Neural cell (in vitro differentiated cells): Measurements from ENCODE around the gene NELL2. TPM values are rescaled to one million over a fixed set of nuclear protein-coding genes. Genes with fewer than 3 reads are reported as not detected.
"Not testable (repeated sequence)": the region's sequence is repeated elsewhere in the genome, so short reads cannot be mapped to it uniquely, and the experiment has no call there.

Experiments
- H2AFZ ChIP-seq: fragments of 200-600, 300-800 bp; sonication (generic), shearing (Covaris generic); 2 replicates; pipeline ENCODE4 v1.6.0; 2014; ENCODE audit warnings: low read depth, mild to moderate bottlenecking, antibody characterized with exemption, low read length, moderate library complexity
- H3F3A ChIP-seq: fragments of 200-600 bp; shearing (Covaris generic); 2 replicates; pipeline ENCODE4 v1.6.1; 2016; ENCODE audit warnings: mild to moderate bottlenecking, moderate library complexity, mixed read lengths, antibody characterized with exemption, low read length; ENCODE audit not compliant: insufficient read depth, poor library complexity, severe bottlenecking
- H3K27ac ChIP-seq: fragments of 200-600, 300-800 bp; sonication (generic), shearing (Covaris generic); 2 replicates; pipeline ENCODE4 v1.5.1; 2014; ENCODE audit warnings: mild to moderate bottlenecking, low read length, moderate library complexity
- H3K27me3 ChIP-seq: fragments of 300-800, 200-600 bp; sonication (generic), shearing (Covaris generic); 2 replicates; pipeline ENCODE4 v1.6.0; 2014; ENCODE audit warnings: mild to moderate bottlenecking, low read depth, low read length, moderate library complexity; ENCODE audit not compliant: insufficient read depth
- H3K36me3 ChIP-seq: fragments of 300-800, 200-600 bp; sonication (generic), shearing (Covaris generic); 2 replicates; pipeline ENCODE4 v1.5.1; 2014; ENCODE audit warnings: mild to moderate bottlenecking, antibody characterized with exemption, low read length, moderate library complexity; ENCODE audit not compliant: insufficient read depth
- H3K4me2 ChIP-seq: fragments of 300-800, 200-600 bp; sonication (generic), shearing (Covaris generic); 2 replicates; pipeline ENCODE4 v1.6.0; 2014; ENCODE audit warnings: mild to moderate bottlenecking, low read length
- H3K4me3 ChIP-seq: fragments of 300-800, 200-600 bp; sonication (generic), shearing (Covaris generic); 2 replicates; pipeline ENCODE4 v1.5.1; 2014; ENCODE audit warnings: mild to moderate bottlenecking, low read length, moderate library complexity
- H3K79me2 ChIP-seq: fragments of 200-600 bp; shearing (Covaris generic); replicated peaks from 2 replicates; pipeline ENCODE4 v1.6.0; 2014; ENCODE audit warnings: mild to moderate bottlenecking, low read length, moderate library complexity; ENCODE audit not compliant: insufficient read depth
- H3K9ac ChIP-seq: fragments of 300-800, 200-600 bp; sonication (generic), shearing (Covaris generic); 2 replicates; pipeline ENCODE4 v1.6.1; 2016; ENCODE audit warnings: mild to moderate bottlenecking, low read length, mixed read lengths
- H3K9me2 ChIP-seq: fragments of 200-600 bp; shearing (Covaris generic); 2 replicates; pipeline ENCODE4 v1.6.1; 2016; ENCODE audit warnings: mild to moderate bottlenecking, low read length, mixed read lengths; ENCODE audit not compliant: insufficient read depth
- H3K9me3 ChIP-seq: fragments of 200-600, 300-800 bp; sonication (generic), shearing (Covaris generic); 2 replicates; pipeline ENCODE4 v1.6.1; 2016; ENCODE audit warnings: mild to moderate bottlenecking, mixed run types, low read length, moderate library complexity, mixed read lengths
- H4K20me1 ChIP-seq: fragments of 200-600 bp; shearing (Covaris generic); 2 replicates; pipeline ENCODE4 v1.6.1; 2016; ENCODE audit warnings: mild to moderate bottlenecking, mixed run types; ENCODE audit not compliant: insufficient read depth
- CTCF ChIP-seq: fragments of 450-650 bp; IDR thresholded peaks from 2 replicates; pipeline ENCODE4 v1.5.1; 2014; ENCODE audit warnings: antibody characterized with exemption, mild to moderate bottlenecking, moderate library complexity; ENCODE audit not compliant: poor library complexity, severe bottlenecking
- EP300 ChIP-seq: fragments of 450-650 bp; conservative IDR thresholded peaks from 2 replicates; pipeline ENCODE4 v1.6.1; 2014; ENCODE audit warnings: antibody characterized with exemption, mild to moderate bottlenecking, moderate library complexity; ENCODE audit not compliant: poor library complexity, severe bottlenecking
- EZH2 ChIP-seq: fragments of 200-600, 300-800 bp; shearing (Covaris generic), sonication (generic); IDR thresholded peaks from 2 replicates; pipeline ENCODE4 v1.6.1; 2014; ENCODE audit warnings: antibody characterized with exemption, low read length, borderline replicate concordance, mild to moderate bottlenecking; ENCODE audit not compliant: insufficient read depth, poor library complexity, severe bottlenecking
- MXI1 ChIP-seq: fragments of 450-650 bp; conservative IDR thresholded peaks from 2 replicates; pipeline ENCODE4 v1.6.1; 2014; ENCODE audit warnings: antibody characterized with exemption, mild to moderate bottlenecking; ENCODE audit not compliant: poor library complexity, severe bottlenecking
- RAD21 ChIP-seq: fragments of 450-650 bp; conservative IDR thresholded peaks from 2 replicates; pipeline ENCODE4 v1.6.1; 2014; ENCODE audit warnings: antibody characterized with exemption, mild to moderate bottlenecking, moderate library complexity
- REST ChIP-seq: IDR thresholded peaks from 2 replicates; pipeline ENCODE4 v1.6.1; 2012; ENCODE audit warnings: borderline replicate concordance
- SMC3 ChIP-seq: fragments of 450-650 bp; conservative IDR thresholded peaks from 2 replicates; pipeline ENCODE4 v1.6.1; 2014; ENCODE audit warnings: antibody characterized with exemption, mild to moderate bottlenecking, moderate library complexity; ENCODE audit not compliant: poor library complexity
- TAF1 ChIP-seq: IDR thresholded peaks from 2 replicates; pipeline ENCODE4 v1.6.1; 2012; ENCODE audit warnings: low read depth
- polyA plus RNA-seq: library from polyadenylated mRNA; depleted of rRNA; stranded (reverse); fragments of >200 nt; gene quantifications from 2 replicates; pipeline ENCODE4 v1.2.3, GENCODE V29; 2014

NELL2 gene
- polyA plus RNA-seq, 1 donor from 2014 or later: 41.8 TPM

- Histone ChIP-seq H2AFZ (no peak overlapping the region), H3K27me3 (no peaks in the 10 kb centered on the region), H3K4me2 (no peak overlapping the region), H3K4me3 (no peak overlapping the region), H3F3A (no peaks in the 10 kb centered on the region), H3K27ac (no peak overlapping the region), H3K79me2 (peaks cover 4% of the 10 kb centered on the region), H3K36me3 (no peaks in the 10 kb centered on the region), H4K20me1 (no peaks in the 10 kb centered on the region), H3K9me3 (no peaks in the 10 kb centered on the region), H3K9ac (no peak overlapping the region), H3K9me2 (no peaks in the 10 kb centered on the region)
- TF ChIP-seq REST: no peak
- TF ChIP-seq EZH2: no peak
- TF ChIP-seq TAF1: no peak
- no peak for TF ChIP-seq RAD21
- TF ChIP-seq EP300: no peak
Measured at GRCh38 chr12:44827832-44828438, 48.2 kb downstream of the NELL2 start.

- H3K4me3 ChIP-seq, H3K9me3 ChIP-seq, H3K36me3 ChIP-seq, H2AFZ ChIP-seq, H3K79me2 ChIP-seq, H4K20me1 ChIP-seq, H3K27ac ChIP-seq, H3F3A ChIP-seq, H3K27me3 ChIP-seq, H3K9me2 ChIP-seq, H3K4me2 ChIP-seq, H3K9ac ChIP-seq: not testable (repeated sequence)
Measured at GRCh38 chr12:44821702-44822101, 54.4 kb downstream of the NELL2 start.

- Histone ChIP-seq H3K9me2 (no peaks in the 10 kb centered on the region), H3K36me3 (no peaks in the 10 kb centered on the region), H3K9ac (no peak overlapping the region), H3F3A (no peaks in the 10 kb centered on the region), H3K4me3 (no peak overlapping the region), H3K27ac (no peak overlapping the region), H3K27me3 (no peaks in the 10 kb centered on the region), H3K4me2 (no peak overlapping the region), H3K79me2 (no peaks in the 10 kb centered on the region), H2AFZ (no peak overlapping the region), H4K20me1 (no peaks in the 10 kb centered on the region), H3K9me3 (no peaks in the 10 kb centered on the region)
- TF ChIP-seq MXI1: no peak
Measured at GRCh38 chr12:44819884-44820283, 56.2 kb downstream of the NELL2 start.

- no peak overlapping the region for H3K9ac ChIP-seq
- H3K79me2 ChIP-seq: no peaks in the 10 kb centered on the region
- no peak for TF ChIP-seq MXI1
- TF ChIP-seq SMC3: no peak
- no peak for TF ChIP-seq CTCF
- TF ChIP-seq RAD21: no peak
- TF ChIP-seq REST: no peak
- TF ChIP-seq EZH2: no peak
- no peaks in the 10 kb centered on the region for H3K27me3 ChIP-seq
- no peak overlapping the region for H3K4me2 ChIP-seq
- no peak overlapping the region for H3K4me3 ChIP-seq
- H3K9me2 ChIP-seq: no peaks in the 10 kb centered on the region
- no peak overlapping the region for H3K27ac ChIP-seq
- H3K36me3 ChIP-seq: no peaks in the 10 kb centered on the region
- no peaks in the 10 kb centered on the region for H3K9me3 ChIP-seq
- no peaks in the 10 kb centered on the region for H4K20me1 ChIP-seq
- H3F3A ChIP-seq: no peaks in the 10 kb centered on the region
- no peak overlapping the region for H2AFZ ChIP-seq
Measured at GRCh38 chr12:44817687-44818086, 58.4 kb downstream of the NELL2 start.
